HepG2 (cell line): ENCODE results near the gene TMEM184B. TPM values are rescaled to one million over a fixed set of nuclear protein-coding genes. Genes with fewer than 3 reads are reported as not detected.
A peak's percentile ranks its signal among the peaks of the same experiment; 100 is the strongest.

Experiments used
- ATF7-NPFF ChIP-seq: sonication (generic); formaldehyde crosslinking; IDR thresholded peaks from 2 replicates; pipeline ENCODE4 v1.8.1; 2023; ENCODE audit warnings: mild to moderate bottlenecking, low read depth, missing genetic modification reagents, moderate library complexity
- BCL6 ChIP-seq: IDR thresholded peaks from 2 replicates; pipeline ENCODE4 v1.6.1; 2016; ENCODE audit warnings: missing genetic modification reagents, missing compliant biosample characterization
- GPN1 ChIP-seq: sonication (generic); formaldehyde crosslinking; IDR thresholded peaks from 2 replicates; pipeline ENCODE4 v1.5.1; 2020; ENCODE audit warnings: missing genetic modification reagents, borderline replicate concordance
- LCORL ChIP-seq, 2 experiments: fragments of 450-650 bp in 1 of 2; sonication (generic) in 1 of 2; formaldehyde crosslinking in 1 of 2; IDR thresholded peaks; 2 replicates each; pipeline versions ENCODE4 v1.5.0 to v1.6.1; 2017 to 2020; ENCODE audit warnings: antibody characterized with exemption in 1 of 2, missing genetic modification reagents in 1 of 2
- MXI1 ChIP-seq: IDR thresholded peaks from 3 replicates; pipeline ENCODE4 v1.6.1; 2012; ENCODE audit warnings: low read depth, low read length, inconsistent platforms, borderline replicate concordance
- NFKB2 ChIP-seq: sonication (generic); formaldehyde crosslinking; IDR thresholded peaks from 2 replicates; pipeline ENCODE4 v1.4.0; 2020; ENCODE audit warnings: missing genetic modification reagents, borderline replicate concordance
- POLR2A ChIP-seq, 2 experiments: IDR thresholded peaks; 2 replicates each; pipeline ENCODE4 v1.6.1; 2011; ENCODE audit warnings: low read depth in 2 of 2, low read length in 2 of 2, mild to moderate bottlenecking in 1 of 2, moderate library complexity in 1 of 2; ENCODE audit not compliant: insufficient read depth in 1 of 2
- REST ChIP-seq, 2 experiments: IDR thresholded peaks; 2 replicates each; pipeline ENCODE4 v1.6.1; 2011 to 2012; ENCODE audit warnings: low read length in 2 of 2, borderline replicate concordance in 1 of 2, low read depth in 1 of 2, mild to moderate bottlenecking in 1 of 2, moderate library complexity in 1 of 2
- SNAPC4 ChIP-seq: sonication (generic); formaldehyde crosslinking; IDR thresholded peaks from 2 replicates; pipeline ENCODE4 v1.4.0; 2020; ENCODE audit warnings: mild to moderate bottlenecking, missing genetic modification reagents
- SRSF1 ChIP-seq: fragments of 200-400 bp; formaldehyde crosslinking; optimal IDR thresholded peaks from 2 replicates; pipeline ENCODE3; 2017; ENCODE audit warnings: mild to moderate bottlenecking, low read depth, low read length, moderate library complexity
- TARDBP ChIP-seq: sonication (generic); formaldehyde crosslinking; IDR thresholded peaks from 2 replicates; pipeline ENCODE4 v1.8.0; 2022; ENCODE audit warnings: mild to moderate bottlenecking, missing genetic modification reagents
- TGIF2 ChIP-seq: IDR thresholded peaks from 2 replicates; pipeline ENCODE4 v1.6.1; 2016; ENCODE audit warnings: control low read depth, missing compliant biosample characterization
- ZFYVE20 ChIP-seq: sonication (generic); formaldehyde crosslinking; IDR thresholded peaks from 2 replicates; pipeline ENCODE4 v1.8.0; 2023; ENCODE audit warnings: low read depth, mild to moderate bottlenecking, moderate library complexity, missing genetic modification reagents, borderline replicate concordance
- ZNF615 ChIP-seq: sonication (generic); formaldehyde crosslinking; IDR thresholded peaks from 2 replicates; pipeline ENCODE4 v1.5.0; 2020; ENCODE audit warnings: mild to moderate bottlenecking, missing genetic modification reagents, borderline replicate concordance
- ZNF629 ChIP-seq: sonication (generic); formaldehyde crosslinking; conservative IDR thresholded peaks from 2 replicates; pipeline ENCODE4 v1.5.0; 2020; ENCODE audit warnings: missing genetic modification reagents
- ZNF644 ChIP-seq: IDR thresholded peaks from 2 replicates; pipeline ENCODE4 v1.6.1; 2016; ENCODE audit warnings: low read depth
- polyA plus RNA-seq, 8 experiments: library from polyadenylated mRNA; depleted of rRNA in 3 of 8; stranded (reverse) in 7 of 8; unstranded in 1 of 8; fragments of >200 nt; fragmentation: Illumina TruSeq in 4 of 8; extraction: Trizol in 4 of 8; gene quantifications; 2 replicates each; pipeline versions ENCODE4 v1.2.1 to v1.2.3, GENCODE V29; 2011 to 2016; ENCODE audit warnings: low read depth in 4 of 8, missing spikeins in 1 of 8, mixed read lengths in 1 of 8; ENCODE audit not compliant: insufficient read depth in 1 of 8
- total RNA-seq, 5 experiments: library from RNA; depleted of rRNA; stranded (reverse); fragments of >200 nt; fragmentation: Illumina TruSeq; extraction: Trizol; gene quantifications; 2 replicates each; pipeline ENCODE4 v1.2.3, GENCODE V29; 2016; ENCODE audit warnings: low read depth in 1 of 5
- TF ChIP-seq, protein P1 (sequence below): sonication (generic); IDR thresholded peaks from 2 replicates; pipeline ENCODE4 v1.6.1; 2016; ENCODE audit warnings: low read depth, borderline replicate concordance
- TF ChIP-seq, protein P2 (sequence below): sonication (generic); formaldehyde crosslinking; conservative IDR thresholded peaks from 2 replicates; pipeline ENCODE4 v1.8.1; 2023; ENCODE audit warnings: missing genetic modification reagents

TMEM184B gene
- total and polyA plus RNA-seq, 2 of the 13 experiments (the other 11 are each of a cell fraction or from before 2014, with no cell fraction given) = 15.9 to 16.0 TPM

GRCh38 chr22:38317995-38318715, 45.3 kb upstream of the TMEM184B start (continued):
- peak; percentile 40; the same call in 1 of the 2 replicates for TF ChIP-seq ZNF629
- peak; percentile 60; the same call in 1 of the 2 replicates for TF ChIP-seq TGIF2 (CRISPR knock-in tag)
- TF ChIP-seq TARDBP (CRISPR knock-in tag) = peak; percentile 71; the same call in 1 of the 2 replicates
- TF ChIP-seq, protein P1, sequence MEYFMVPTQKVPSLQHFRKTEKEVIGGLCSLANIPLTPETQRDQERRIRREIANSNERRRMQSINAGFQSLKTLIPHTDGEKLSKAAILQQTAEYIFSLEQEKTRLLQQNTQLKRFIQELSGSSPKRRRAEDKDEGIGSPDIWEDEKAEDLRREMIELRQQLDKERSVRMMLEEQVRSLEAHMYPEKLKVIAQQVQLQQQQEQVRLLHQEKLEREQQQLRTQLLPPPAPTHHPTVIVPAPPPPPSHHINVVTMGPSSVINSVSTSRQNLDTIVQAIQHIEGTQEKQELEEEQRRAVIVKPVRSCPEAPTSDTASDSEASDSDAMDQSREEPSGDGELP = peak; percentile 37; the same call in 1 of the 2 replicates
- TF ChIP-seq ZFYVE20 (CRISPR knock-in tag) = no peak
- TF ChIP-seq BCL6 (CRISPR knock-in tag) = no peak
- no peak for TF ChIP-seq ZNF615
- TF ChIP-seq, protein P2, sequence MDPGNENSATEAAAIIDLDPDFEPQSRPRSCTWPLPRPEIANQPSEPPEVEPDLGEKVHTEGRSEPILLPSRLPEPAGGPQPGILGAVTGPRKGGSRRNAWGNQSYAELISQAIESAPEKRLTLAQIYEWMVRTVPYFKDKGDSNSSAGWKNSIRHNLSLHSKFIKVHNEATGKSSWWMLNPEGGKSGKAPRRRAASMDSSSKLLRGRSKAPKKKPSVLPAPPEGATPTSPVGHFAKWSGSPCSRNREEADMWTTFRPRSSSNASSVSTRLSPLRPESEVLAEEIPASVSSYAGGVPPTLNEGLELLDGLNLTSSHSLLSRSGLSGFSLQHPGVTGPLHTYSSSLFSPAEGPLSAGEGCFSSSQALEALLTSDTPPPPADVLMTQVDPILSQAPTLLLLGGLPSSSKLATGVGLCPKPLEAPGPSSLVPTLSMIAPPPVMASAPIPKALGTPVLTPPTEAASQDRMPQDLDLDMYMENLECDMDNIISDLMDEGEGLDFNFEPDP (CRISPR knock-in tag) = no peak
- no peak for TF ChIP-seq ATF7-NPFF (CRISPR knock-in tag)
- TF ChIP-seq NFKB2 (CRISPR knock-in tag) = no peak
- peak; percentile 61 to 64 for TF ChIP-seq POLR2A (IDR thresholded peaks at IDR 0.05; ENCODE audit: insufficient read depth in 1 of 2, low read depth in 2 of 2, low read length in 2 of 2)
- no peak for TF ChIP-seq REST (IDR thresholded peaks at IDR 0.05; ENCODE audit: borderline replicate concordance in 1 of 2, low read depth in 1 of 2, low read length in 2 of 2)
- no peak for TF ChIP-seq SNAPC4
- TF ChIP-seq GPN1 (CRISPR knock-in tag) = no peak
- peak; percentile 94; the same call in 1 of the 3 replicates for TF ChIP-seq MXI1
- TF ChIP-seq ZNF644 = no peak
- TF ChIP-seq SRSF1 = no peak
- no peak for TF ChIP-seq LCORL (IDR thresholded peaks at IDR 0.05)
- no peak; the same call in 1 of the 2 replicates for TF ChIP-seq LCORL (CRISPR knock-in tag; IDR thresholded peaks at IDR 0.05)
